LoVo (cell line): ENCODE results near the gene WBP1.
A peak's percentile ranks its signal among the peaks of the same experiment; 100 is the strongest.
"Not testable (repeated sequence)": the region's sequence is repeated elsewhere in the genome, so short reads cannot be mapped to it uniquely, and the experiment has no call there.

Source experiments
- DNase-seq: peaks from one replicate; pipeline ENCODE4 v3.0.0-alpha.2; 2016; ENCODE audit warnings: low spot score

The WBP1 gene

GRCh38 chr2:74482801-74483674, 24.8 kb downstream of the WBP1 start, which contains the start of the genes CCDC142 and TTC31:
TSS of gene CCDC142 (minus strand) at chr2:74482998. CDS start at chr2:74482837, 161 bp downstream.
TSS of gene TTC31 (plus strand) at chr2:74483081. CDS start at chr2:74483096, 15 bp downstream.
- DNase-seq, result peak; percentile 93

DNA sequence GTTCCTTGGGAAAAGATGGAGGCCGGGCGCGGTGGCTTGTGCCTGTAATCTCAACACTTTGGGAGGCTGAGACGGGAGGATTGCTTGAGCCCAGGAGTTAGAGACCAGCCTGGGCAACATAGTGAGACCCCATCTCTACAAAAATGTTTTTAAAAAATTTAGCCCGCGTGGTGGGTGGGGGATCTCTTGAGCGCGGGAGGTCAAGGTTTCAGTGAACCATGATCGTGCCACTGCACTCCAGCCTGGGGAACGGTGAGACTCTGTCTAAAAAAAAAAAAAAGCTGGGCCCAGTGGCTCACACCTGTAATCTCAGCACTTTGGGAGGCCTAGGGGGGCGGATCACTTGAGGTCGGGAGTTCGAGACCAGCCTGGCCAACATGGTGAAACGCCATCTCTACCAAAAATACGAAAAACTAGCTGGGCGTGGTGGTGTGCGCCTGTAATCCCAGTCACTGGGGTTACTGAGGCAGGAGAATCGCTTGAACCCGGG, 25.5 kb downstream of the WBP1 start:
- not testable (repeated sequence) for DNase-seq

DNA sequence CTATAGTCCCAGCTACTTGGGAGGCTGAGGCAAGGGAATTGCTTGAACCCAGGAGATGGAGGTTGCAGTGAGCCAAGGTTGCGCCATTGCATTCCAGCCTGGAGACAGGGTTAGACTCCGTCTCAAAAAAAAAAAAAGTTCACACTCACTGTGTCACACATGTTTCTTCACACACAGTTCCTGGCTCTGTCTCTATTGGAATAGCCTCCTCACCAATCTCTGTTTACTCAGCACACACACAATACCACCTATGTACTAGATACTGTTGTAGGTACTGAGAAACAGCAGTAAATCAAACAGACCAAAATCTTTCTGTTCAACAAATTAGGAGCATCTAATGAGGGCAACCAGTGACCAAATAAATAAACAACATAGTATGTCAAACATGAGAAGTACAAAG, 27.9 kb downstream of the WBP1 start:
- no peak for DNase-seq

GRCh38 chr2:74488643-74489481, 30.6 kb downstream of the WBP1 start:
- no peak for DNase-seq

GRCh38 chr2:74489906-74490305, 31.7 kb downstream of the WBP1 start:
- no peak for DNase-seq

DNA sequence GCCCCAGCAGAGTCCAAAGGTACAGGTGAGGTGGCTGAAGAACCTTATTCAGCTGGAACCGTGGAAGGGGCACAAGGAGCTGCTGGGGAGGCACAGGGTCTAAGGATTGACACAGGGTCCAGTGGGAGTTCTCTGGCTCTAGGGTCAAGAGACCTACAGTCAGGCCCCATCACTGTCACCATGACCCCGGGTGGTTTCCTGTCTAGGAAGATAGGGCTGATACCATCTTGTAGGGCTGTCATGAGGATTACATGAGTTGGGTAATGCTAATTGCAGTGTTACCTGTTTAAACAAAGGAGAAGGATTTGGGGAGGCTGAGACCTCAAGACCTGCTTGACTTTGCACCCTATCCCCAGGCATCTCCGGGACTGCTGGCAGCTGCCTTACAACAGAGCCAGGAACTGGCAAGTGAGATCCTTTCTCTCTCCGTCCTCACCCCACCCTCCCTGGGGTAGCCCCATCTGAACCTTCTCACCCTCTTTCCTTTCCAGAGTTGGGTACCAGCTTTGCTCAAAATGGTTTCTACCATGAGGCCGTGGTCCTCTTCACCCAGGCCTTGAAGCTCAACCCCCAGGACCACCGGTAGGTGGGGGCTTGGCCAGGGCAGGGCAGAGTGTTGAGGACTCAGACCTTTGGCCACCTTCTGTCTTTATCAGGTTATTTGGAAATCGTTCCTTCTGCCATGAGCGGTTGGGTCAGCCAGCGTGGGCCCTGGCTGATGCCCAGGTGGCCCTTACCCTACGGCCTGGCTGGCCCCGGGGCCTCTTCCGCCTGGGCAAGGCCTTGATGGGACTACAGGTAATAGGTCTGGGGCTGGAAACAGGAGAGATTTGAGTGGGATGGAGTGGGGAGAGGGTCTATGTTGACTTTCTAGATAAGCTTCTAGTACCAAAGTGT, 33.7 kb downstream of the WBP1 start:
- no peak for DNase-seq

DNA sequence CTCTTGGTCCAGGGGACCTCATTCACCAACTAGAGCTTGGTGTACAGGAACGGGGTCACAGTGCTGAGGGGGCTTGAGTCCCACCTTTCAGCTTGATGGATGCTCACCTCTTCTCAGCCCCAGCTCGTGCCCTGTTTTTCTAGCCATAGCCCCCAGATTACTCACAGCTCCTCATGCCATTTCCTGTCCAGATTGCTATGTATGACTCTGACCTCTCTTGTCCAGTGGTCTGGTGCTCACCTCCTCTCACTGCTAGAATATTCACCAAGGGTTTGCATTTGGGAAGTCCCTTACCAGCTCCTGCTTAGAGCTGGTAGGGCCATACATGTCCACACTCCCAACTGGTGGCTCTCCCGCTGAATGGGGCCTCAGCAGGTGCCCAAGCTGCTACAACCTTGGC, 35.3 kb downstream of the WBP1 start:
- no peak for DNase-seq

- no peak for DNase-seq
Measured at GRCh38 chr2:74495440-74495839, 37.2 kb downstream of the WBP1 start.

- DNase-seq, result no peak
Measured at GRCh38 chr2:74496997-74497776, 38.9 kb downstream of the WBP1 start.

DNA sequence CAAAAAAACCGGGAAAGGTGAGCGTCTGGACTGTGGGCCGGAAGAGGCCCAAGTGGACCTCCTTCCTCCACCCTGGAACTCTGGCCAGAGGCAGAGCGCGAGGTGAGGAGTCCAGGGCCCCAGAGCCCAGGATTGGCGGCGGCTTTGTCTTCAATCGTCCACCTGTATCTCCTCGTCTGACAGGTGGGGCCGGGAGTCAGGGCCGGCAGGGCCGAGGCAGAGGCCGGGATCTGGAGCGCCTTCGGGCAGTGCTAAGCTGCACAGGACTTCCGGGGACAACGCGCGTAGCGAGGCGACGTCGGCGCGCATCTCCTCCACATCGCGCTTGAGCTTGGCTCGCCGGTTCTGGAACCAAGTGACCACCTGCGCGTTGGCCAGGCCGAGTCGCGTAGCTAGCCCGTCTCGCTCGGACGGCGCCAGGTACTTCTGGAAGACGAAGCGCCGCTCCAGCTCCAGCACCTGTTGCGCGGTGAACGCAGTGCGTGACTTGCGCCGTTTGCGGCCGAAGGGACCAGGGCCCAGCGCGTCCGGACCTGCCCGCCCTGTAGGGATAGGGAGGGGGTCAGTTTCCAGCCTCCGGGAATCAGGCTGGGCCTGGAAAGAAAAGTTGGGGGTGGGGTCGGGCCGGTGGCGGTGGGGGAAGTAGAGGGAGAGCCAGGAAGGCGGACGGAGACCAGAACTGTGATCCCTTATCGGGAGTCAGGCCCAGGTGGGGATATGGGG, 39.7 kb downstream of the WBP1 start:
- no peak for DNase-seq

GRCh38 chr2:74498500-74499266, 40.4 kb downstream of the WBP1 start:
- DNase-seq, result no peak

DNA sequence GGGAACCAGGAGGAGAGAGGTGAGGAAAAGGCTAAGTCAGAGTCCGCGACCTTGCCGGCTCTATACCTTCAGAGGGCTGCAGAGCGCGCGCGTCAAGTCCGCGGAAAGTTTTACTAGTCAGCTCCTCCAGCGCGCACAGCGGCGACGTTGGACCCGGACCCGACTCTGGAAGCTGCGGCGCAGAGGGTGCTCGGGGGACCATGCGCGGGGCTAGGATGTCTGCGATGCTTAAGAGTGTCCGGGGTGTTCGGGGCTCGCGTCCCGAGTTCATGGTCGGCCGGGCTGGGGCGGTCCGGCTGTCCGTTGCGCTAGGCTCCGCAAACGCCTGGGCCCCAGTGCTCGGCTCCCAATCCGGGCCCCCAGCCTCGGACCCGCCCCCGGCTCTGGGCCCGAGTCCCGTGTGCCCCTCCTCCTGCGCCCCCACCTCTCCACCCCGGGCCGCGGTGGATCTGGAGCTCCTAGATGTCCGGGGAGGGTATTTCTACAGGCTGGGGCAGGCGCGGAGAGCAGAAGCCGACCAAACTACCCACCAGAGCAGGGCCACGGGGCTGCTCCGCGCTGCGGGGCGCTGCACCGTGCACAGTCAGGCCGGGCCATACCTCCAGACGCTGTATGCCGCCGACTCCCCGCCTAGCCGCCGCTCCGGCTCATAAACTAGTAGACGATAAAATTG, 41.2 kb downstream of the WBP1 start, which contains the start of gene LBX2:
TSS of gene LBX2 (minus strand) at position 337 of the 673 bp plus-strand sequence. CDS start at position 271, 66 bp downstream.
- no peak for DNase-seq

DNA sequence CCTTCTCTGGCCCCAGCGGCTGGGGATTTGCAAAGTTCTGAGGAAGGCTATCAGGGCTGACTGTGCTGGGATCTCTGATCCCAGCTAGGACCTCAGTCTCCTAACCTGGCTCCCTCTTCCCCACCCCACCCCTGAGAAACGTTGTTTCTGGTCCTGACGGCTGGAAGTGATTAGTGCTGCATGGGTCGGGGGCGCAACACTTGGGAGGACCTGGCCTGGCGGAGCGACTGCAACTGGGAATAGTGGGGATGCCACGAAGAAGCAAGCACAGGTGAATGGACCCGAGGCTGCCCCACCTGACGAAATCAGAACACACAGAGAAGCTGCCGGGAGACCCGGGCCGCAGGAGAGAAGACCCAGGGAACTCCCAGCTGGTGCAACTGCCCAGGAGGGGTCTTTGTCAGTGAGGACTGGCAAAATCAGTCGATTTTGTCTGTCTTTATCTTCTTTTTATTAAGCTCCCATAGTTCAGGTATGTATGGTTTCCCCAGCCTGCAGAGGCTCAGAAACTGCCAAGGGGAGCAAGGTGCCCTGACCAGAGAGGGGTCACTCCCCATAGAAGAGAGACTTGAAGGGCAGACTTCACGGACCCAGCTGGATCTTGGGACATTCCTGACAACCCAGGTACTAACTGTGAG, 41.8 kb downstream of the WBP1 start:
- DNase-seq, result no peak

GRCh38 chr2:74500578-74500946, 42.3 kb downstream of the WBP1 start:
- DNase-seq, result no peak

DNA sequence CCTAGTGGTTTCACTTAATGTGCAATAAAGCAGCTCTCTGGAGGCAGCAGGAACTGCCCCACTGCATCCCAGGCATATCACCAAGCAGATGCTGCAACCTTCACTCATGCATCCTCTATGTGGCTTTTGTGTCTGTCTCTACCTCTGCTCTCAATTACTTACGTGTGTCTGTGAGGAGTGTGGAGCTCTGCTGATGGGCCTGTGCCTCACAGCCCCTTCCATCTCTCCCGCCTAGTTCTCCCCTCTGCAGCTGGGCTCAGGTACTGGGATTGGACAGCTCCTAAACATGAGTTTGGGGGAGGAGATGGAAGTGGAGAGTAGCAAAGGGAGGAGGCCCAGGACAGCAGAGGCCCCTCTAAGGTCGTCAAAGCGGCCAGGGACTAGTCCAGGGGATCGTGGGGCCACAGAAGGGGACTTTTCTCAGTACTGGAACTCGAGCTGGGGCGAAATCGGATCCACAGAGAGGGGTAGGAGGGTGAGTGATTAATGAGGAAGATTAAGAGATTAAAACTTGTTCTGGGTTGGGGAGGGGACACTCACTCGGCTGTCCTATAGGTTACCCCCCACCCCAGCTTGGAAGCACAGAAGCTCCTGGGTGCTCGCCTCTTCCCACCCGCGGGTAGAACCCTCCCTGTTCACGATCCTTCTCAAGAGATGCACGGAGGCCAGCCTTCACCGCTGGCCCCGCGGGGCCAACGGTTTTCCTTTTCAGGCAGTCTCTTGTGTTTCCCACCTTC, 43.3 kb downstream of the WBP1 start:
- no peak for DNase-seq

DNA sequence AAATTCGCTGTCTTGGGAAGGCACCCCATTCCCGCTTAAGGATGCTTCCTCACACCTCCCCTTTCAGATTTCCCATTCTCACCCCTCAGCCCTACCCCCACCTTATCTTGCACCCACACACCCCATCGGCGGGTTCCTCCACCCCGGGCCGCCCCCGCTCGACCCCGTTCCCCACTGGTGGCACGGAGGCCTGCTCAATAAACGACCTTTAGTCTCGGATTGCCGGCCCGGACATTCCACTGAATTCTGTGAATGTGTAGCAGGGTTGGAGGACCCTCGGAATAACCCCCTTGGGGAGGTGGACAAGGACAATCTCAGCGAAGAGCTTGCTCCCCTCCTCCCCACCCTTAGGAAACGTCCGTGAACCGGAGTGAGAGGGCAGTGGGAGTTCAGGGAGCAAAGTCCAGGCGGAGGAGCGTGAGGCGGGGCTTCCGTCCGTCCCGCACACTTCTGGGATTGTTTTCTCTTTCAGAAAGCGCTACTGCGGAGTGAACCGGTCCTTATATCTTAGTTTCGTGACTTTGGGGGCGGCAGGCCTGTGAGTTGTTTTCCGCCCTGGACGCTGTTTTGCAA, 44.0 kb downstream of the WBP1 start:
- peak; percentile 65 for DNase-seq
